K562 (cell line): ENCODE measurements around the gene PI4KA. TPM values are rescaled to one million over a fixed set of nuclear protein-coding genes. Genes with fewer than 3 reads are reported as not detected.

ENCODE experiments used
- ATF7 ChIP-seq: fragments of 450-650 bp; IDR thresholded peaks from 2 replicates; pipeline ENCODE4 v1.7.1; 2014; ENCODE audit warnings: mild to moderate bottlenecking, moderate library complexity
- CAMTA2 ChIP-seq: fragments of 250-450 bp; sonication (Bioruptor Pico); conservative IDR thresholded peaks from 2 replicates; pipeline ENCODE4 v1.5.1; 2022
- ELF2 ChIP-seq: fragments of 250-450 bp; sonication (Bioruptor Pico); IDR thresholded peaks from 2 replicates; pipeline ENCODE4 v1.5.0; 2021; ENCODE audit warnings: mild to moderate bottlenecking
- ELF4 ChIP-seq: fragments of 450-650 bp; formaldehyde crosslinking; IDR thresholded peaks from 2 replicates; pipeline ENCODE4 v1.4.0; 2022; ENCODE audit warnings: missing genetic modification characterization
- FOXA1 ChIP-seq: fragments of 450-650 bp; IDR thresholded peaks from 2 replicates; pipeline ENCODE4 v1.6.1; 2016; ENCODE audit warnings: mild to moderate bottlenecking, borderline replicate concordance
- FOXJ3 ChIP-seq: sonication (generic); formaldehyde crosslinking; IDR thresholded peaks from 2 replicates; pipeline ENCODE4 v1.4.0; 2020; ENCODE audit warnings: mild to moderate bottlenecking, missing genetic modification reagents
- HNRNPUL1 ChIP-seq: fragments of 200-400 bp; formaldehyde crosslinking; IDR thresholded peaks from 2 replicates; pipeline ENCODE4 v1.6.1; 2017; ENCODE audit warnings: low read length
- HOXB6 ChIP-seq: fragments of 250-450 bp; sonication (Bioruptor Pico); IDR thresholded peaks from 2 replicates; pipeline ENCODE4 v1.5.1; 2022; ENCODE audit warnings: mild to moderate bottlenecking, borderline replicate concordance
- NFYB ChIP-seq: IDR thresholded peaks from 2 replicates; pipeline ENCODE4 v1.6.1; 2011; ENCODE audit warnings: mild to moderate bottlenecking, moderate library complexity; ENCODE audit not compliant: insufficient read length; ENCODE audit errors: extremely low read depth
- POLR2AphosphoS2 ChIP-seq: IDR thresholded peaks from 2 replicates; pipeline ENCODE4 v1.6.1; 2012; ENCODE audit warnings: low read length, improper control_type of control experiment
- SETDB1 ChIP-seq: IDR thresholded peaks from one replicate; pipeline ENCODE4 v1.6.1; 2012; ENCODE audit warnings: low read length, control low read depth, inconsistent platforms
- SLC30A9 ChIP-seq: fragments of 250-450 bp; sonication (Bioruptor Pico); IDR thresholded peaks from 2 replicates; pipeline ENCODE4 v1.8.0; 2022; ENCODE audit warnings: mild to moderate bottlenecking, moderate library complexity
- TFAM ChIP-seq: fragments of 250-450 bp; sonication (Bioruptor Pico); conservative IDR thresholded peaks from 2 replicates; pipeline ENCODE4 v1.5.0; 2021; ENCODE audit warnings: mild to moderate bottlenecking, moderate library complexity
- YY1 ChIP-seq, 3 experiments: IDR thresholded peaks; 2 replicates each; pipeline ENCODE4 v1.6.1; 2011; ENCODE audit warnings: low read length in 2 of 3, mild to moderate bottlenecking in 2 of 3, moderate library complexity in 2 of 3, borderline replicate concordance in 1 of 3, control low read depth in 1 of 3, low read depth in 1 of 3; ENCODE audit not compliant: insufficient read depth in 3 of 3, insufficient replicate concordance in 2 of 3, control insufficient read depth in 1 of 3, insufficient read length in 1 of 3; ENCODE audit errors: extremely low read depth in 1 of 3
- ZC3H11A ChIP-seq: IDR thresholded peaks from 2 replicates; pipeline ENCODE4 v1.6.1; 2012; ENCODE audit warnings: low read depth, low read length, improper control_type of control experiment
- ZNF41 ChIP-seq: fragments of 250-450 bp; sonication (Bioruptor Pico); conservative IDR thresholded peaks from 2 replicates; pipeline ENCODE4 v1.4.0; 2020; ENCODE audit warnings: mild to moderate bottlenecking
- polyA plus RNA-seq, 8 experiments: library from polyadenylated mRNA; depleted of rRNA in 4 of 8; stranded (reverse) in 5 of 8; unstranded in 3 of 8; fragments of >200 nt; fragmentation: Nextera tagmentation in 2 of 8; fragmentation: Illumina TruSeq in 1 of 8; extraction: Ambion mirVana in 2 of 8; extraction: Trizol in 1 of 8; gene quantifications; 2 replicates each; pipeline versions ENCODE4 v1.2.1 to v1.2.3, GENCODE V29; 2011 to 2014; ENCODE audit warnings: inconsistent platforms in 1 of 8, missing spikeins in 1 of 8
- total RNA-seq, 7 experiments: library from RNA; depleted of rRNA in 6 of 7; stranded (reverse); fragments of >200 nt in 6 of 7; fragmentation: Illumina TruSeq in 2 of 7; extraction: Trizol in 2 of 7; gene quantifications; 2 replicates each; pipeline versions ENCODE4 v1.2.1 to v1.2.3, GENCODE V29; 2011 to 2021; ENCODE audit warnings: low replicate concordance in 1 of 7
- TF ChIP-seq, protein P1 (sequence below): sonication (generic); formaldehyde crosslinking; IDR thresholded peaks from 2 replicates; pipeline ENCODE4 v1.8.0; 2023; ENCODE audit warnings: mild to moderate bottlenecking, missing genetic modification reagents
- TF ChIP-seq, protein P2 (sequence below): fragments of 450-650 bp; IDR thresholded peaks from 2 replicates; pipeline ENCODE4 v1.6.1; 2017; ENCODE audit warnings: antibody characterized with exemption
- TF ChIP-seq, protein P3 (sequence below), 2 experiments: fragments of 450-650 bp in 1 of 2; IDR thresholded peaks; 2 replicates each; pipeline ENCODE4 v1.6.1; 2011 to 2017; ENCODE audit warnings: low read depth in 2 of 2, antibody characterized with exemption in 1 of 2, borderline replicate concordance in 1 of 2, low read length in 1 of 2, mild to moderate bottlenecking in 1 of 2, mixed read lengths in 1 of 2; ENCODE audit not compliant: control insufficient read depth in 1 of 2

Gene PI4KA
- total and polyA plus RNA-seq, 9 of the 15 experiments (the other 6 are each of a cell fraction or from before 2014, with no cell fraction given): 7.3 to 187 (median 84.7) TPM

DNA sequence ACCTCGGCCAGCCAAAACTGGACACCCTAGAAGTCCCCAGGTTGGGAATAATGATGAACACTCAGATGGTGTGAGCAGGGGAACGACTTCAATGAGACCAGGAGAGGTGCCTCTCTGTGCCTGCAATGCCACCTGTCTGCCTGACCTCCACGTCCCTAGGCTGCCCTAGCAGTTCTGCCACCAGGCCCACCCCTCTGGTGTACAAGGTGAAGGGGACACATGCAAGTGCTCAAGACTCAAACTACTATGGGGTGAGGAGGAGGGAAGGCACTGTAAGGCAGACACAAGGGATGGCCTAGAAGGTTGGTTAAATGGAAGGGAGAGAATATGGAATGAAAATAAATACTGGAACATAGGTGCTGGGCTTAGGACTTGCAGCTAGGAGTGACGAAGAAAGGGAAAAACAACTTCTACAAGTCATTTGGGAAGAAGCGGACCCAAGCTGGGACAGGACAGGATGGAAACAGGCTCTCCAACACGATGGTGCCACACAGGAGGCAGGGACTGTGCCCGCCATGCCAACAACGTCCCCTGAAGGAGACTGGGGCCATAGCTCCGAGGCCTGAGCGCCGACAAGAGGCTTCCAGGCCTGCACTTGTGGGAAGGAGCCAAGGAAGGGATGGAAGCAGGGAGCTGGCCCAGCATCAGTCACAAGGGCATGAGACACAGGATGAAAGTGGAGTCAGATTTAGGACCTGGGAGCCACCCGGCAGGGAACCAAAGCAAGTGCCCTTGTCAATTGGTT lies 66.2 kb downstream of the PI4KA start (continued):
- TF ChIP-seq, protein P1, sequence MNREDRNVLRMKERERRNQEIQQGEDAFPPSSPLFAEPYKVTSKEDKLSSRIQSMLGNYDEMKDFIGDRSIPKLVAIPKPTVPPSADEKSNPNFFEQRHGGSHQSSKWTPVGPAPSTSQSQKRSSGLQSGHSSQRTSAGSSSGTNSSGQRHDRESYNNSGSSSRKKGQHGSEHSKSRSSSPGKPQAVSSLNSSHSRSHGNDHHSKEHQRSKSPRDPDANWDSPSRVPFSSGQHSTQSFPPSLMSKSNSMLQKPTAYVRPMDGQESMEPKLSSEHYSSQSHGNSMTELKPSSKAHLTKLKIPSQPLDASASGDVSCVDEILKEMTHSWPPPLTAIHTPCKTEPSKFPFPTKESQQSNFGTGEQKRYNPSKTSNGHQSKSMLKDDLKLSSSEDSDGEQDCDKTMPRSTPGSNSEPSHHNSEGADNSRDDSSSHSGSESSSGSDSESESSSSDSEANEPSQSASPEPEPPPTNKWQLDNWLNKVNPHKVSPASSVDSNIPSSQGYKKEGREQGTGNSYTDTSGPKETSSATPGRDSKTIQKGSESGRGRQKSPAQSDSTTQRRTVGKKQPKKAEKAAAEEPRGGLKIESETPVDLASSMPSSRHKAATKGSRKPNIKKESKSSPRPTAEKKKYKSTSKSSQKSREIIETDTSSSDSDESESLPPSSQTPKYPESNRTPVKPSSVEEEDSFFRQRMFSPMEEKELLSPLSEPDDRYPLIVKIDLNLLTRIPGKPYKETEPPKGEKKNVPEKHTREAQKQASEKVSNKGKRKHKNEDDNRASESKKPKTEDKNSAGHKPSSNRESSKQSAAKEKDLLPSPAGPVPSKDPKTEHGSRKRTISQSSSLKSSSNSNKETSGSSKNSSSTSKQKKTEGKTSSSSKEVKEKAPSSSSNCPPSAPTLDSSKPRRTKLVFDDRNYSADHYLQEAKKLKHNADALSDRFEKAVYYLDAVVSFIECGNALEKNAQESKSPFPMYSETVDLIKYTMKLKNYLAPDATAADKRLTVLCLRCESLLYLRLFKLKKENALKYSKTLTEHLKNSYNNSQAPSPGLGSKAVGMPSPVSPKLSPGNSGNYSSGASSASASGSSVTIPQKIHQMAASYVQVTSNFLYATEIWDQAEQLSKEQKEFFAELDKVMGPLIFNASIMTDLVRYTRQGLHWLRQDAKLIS (CRISPR knock-in tag): peak; percentile 65; the same call in 1 of the 2 replicates
- TF ChIP-seq TFAM (CRISPR knock-in tag) (no peak), ZC3H11A (no peak), ZNF41 (CRISPR knock-in tag) (no peak), ELF4 (CRISPR knock-in tag) (peak; percentile 17; the same call in 1 of the 2 replicates), SLC30A9 (no peak), HOXB6 (CRISPR knock-in tag) (no peak), NFYB (no peak), ATF7 (no peak), FOXA1 (no peak), HNRNPUL1 (no peak), ELF2 (0 out of 2 replicates have a peak, but pooled peaks have one; percentile 29), SETDB1 (peak; percentile 62), YY1 (IDR thresholded peaks at IDR 0.05; ENCODE audit: borderline replicate concordance in 1 of 3, control insufficient read depth in 1 of 3, extremely low read depth in 1 of 3, insufficient read depth in 3 of 3, insufficient read length in 1 of 3, insufficient replicate concordance in 2 of 3, low read depth in 1 of 3, low read length in 2 of 3) (no peak), POLR2AphosphoS2 (no peak), FOXJ3 (CRISPR knock-in tag) (no peak), CAMTA2 (CRISPR knock-in tag) (no peak)
- TF ChIP-seq, protein P2, sequence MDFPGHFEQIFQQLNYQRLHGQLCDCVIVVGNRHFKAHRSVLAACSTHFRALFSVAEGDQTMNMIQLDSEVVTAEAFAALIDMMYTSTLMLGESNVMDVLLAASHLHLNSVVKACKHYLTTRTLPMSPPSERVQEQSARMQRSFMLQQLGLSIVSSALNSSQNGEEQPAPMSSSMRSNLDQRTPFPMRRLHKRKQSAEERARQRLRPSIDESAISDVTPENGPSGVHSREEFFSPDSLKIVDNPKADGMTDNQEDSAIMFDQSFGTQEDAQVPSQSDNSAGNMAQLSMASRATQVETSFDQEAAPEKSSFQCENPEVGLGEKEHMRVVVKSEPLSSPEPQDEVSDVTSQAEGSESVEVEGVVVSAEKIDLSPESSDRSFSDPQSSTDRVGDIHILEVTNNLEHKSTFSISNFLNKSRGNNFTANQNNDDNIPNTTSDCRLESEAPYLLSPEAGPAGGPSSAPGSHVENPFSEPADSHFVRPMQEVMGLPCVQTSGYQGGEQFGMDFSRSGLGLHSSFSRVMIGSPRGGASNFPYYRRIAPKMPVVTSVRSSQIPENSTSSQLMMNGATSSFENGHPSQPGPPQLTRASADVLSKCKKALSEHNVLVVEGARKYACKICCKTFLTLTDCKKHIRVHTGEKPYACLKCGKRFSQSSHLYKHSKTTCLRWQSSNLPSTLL: no peak
- TF ChIP-seq, protein P3, sequence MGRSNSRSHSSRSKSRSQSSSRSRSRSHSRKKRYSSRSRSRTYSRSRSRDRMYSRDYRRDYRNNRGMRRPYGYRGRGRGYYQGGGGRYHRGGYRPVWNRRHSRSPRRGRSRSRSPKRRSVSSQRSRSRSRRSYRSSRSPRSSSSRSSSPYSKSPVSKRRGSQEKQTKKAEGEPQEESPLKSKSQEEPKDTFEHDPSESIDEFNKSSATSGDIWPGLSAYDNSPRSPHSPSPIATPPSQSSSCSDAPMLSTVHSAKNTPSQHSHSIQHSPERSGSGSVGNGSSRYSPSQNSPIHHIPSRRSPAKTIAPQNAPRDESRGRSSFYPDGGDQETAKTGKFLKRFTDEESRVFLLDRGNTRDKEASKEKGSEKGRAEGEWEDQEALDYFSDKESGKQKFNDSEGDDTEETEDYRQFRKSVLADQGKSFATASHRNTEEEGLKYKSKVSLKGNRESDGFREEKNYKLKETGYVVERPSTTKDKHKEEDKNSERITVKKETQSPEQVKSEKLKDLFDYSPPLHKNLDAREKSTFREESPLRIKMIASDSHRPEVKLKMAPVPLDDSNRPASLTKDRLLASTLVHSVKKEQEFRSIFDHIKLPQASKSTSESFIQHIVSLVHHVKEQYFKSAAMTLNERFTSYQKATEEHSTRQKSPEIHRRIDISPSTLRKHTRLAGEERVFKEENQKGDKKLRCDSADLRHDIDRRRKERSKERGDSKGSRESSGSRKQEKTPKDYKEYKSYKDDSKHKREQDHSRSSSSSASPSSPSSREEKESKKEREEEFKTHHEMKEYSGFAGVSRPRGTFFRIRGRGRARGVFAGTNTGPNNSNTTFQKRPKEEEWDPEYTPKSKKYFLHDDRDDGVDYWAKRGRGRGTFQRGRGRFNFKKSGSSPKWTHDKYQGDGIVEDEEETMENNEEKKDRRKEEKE (IDR thresholded peaks at IDR 0.05; ENCODE audit: borderline replicate concordance in 1 of 2, control insufficient read depth in 1 of 2, low read depth in 2 of 2, low read length in 1 of 2): no peak
